ENCODE results near the gene BICRAL. TPM values are rescaled to one million over a fixed set of nuclear protein-coding genes. Genes with fewer than 3 reads are reported as not detected.
A peak's percentile ranks its signal among the peaks of the same experiment; 100 is the strongest.

The BICRAL gene, protein sequence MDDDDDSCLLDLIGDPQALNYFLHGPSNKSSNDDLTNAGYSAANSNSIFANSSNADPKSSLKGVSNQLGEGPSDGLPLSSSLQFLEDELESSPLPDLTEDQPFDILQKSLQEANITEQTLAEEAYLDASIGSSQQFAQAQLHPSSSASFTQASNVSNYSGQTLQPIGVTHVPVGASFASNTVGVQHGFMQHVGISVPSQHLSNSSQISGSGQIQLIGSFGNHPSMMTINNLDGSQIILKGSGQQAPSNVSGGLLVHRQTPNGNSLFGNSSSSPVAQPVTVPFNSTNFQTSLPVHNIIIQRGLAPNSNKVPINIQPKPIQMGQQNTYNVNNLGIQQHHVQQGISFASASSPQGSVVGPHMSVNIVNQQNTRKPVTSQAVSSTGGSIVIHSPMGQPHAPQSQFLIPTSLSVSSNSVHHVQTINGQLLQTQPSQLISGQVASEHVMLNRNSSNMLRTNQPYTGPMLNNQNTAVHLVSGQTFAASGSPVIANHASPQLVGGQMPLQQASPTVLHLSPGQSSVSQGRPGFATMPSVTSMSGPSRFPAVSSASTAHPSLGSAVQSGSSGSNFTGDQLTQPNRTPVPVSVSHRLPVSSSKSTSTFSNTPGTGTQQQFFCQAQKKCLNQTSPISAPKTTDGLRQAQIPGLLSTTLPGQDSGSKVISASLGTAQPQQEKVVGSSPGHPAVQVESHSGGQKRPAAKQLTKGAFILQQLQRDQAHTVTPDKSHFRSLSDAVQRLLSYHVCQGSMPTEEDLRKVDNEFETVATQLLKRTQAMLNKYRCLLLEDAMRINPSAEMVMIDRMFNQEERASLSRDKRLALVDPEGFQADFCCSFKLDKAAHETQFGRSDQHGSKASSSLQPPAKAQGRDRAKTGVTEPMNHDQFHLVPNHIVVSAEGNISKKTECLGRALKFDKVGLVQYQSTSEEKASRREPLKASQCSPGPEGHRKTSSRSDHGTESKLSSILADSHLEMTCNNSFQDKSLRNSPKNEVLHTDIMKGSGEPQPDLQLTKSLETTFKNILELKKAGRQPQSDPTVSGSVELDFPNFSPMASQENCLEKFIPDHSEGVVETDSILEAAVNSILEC
- 17.0 and 22.8 TPM in 2 replicates for total RNA-seq (2011; cell fraction: chromatin; rRNA removed; ENCODE audit: low replicate concordance)
- 9.5 TPM in 2 replicates for total RNA-seq (2011; cell fraction: nucleolus; rRNA removed)
- total RNA-seq (2011; cell fraction: nucleoplasm; rRNA removed) = 13.6 and 16.9 TPM in 2 replicates
- total RNA-seq (2014; rRNA removed) (3.7 and 4.4 TPM in 2 replicates), total RNA-seq (2014; rRNA removed; fragmentation: Illumina TruSeq; extraction: Trizol) (5.6 and 6.6 TPM in 2 replicates), total RNA-seq (2015; rRNA removed; fragmentation: Illumina TruSeq; extraction: Trizol) (5.2 and 5.7 TPM in 2 replicates), total RNA-seq (2021) (9.2 and 10.2 TPM in 2 replicates), polyA plus RNA-seq (2011; rRNA removed) (10.1 and 11.9 TPM in 2 replicates), polyA plus RNA-seq (2014; fragmentation: Illumina TruSeq; extraction: Trizol) (9.7 and 10.4 TPM in 2 replicates), polyA plus RNA-seq (2014; fragmentation: Nextera tagmentation; extraction: Ambion mirVana) (1 to 10 TPM; 1.2 to 1.4 TPM), polyA plus RNA-seq (2014; rRNA removed) (5.3 and 6.2 TPM in 2 replicates), polyA minus RNA-seq (2011; rRNA and poly(A)+ RNA removed) (23.8 and 24.3 TPM in 2 replicates), Bru-seq, nascent RNA (percentile 69 among the genes with signal in this experiment), BruChase-seq, experiment 1, labeled RNA remaining after a 2-hour chase (percentile 72 among the genes with signal in this experiment), BruChase-seq, experiment 2, labeled RNA remaining after a 6-hour chase (percentile 68 among the genes with signal in this experiment)
- polyA plus RNA-seq (2011; cell fraction: cytosol; rRNA removed) = 9.1 and 13.7 TPM in 2 replicates
- polyA plus RNA-seq (2011; cell fraction: nucleus; rRNA removed) = 7.7 and 9.2 TPM in 2 replicates
- 5.7 and 7.4 TPM in 2 replicates for polyA plus RNA-seq (2012)
- polyA minus RNA-seq (2011; cell fraction: cytosol; rRNA and poly(A)+ RNA removed) = 10.1 and 10.7 TPM in 2 replicates
- polyA minus RNA-seq (2011; cell fraction: nucleus; rRNA and poly(A)+ RNA removed) = 4.3 and 9.6 TPM in 2 replicates
- long read RNA-seq, experiment 1, partial matches to known transcripts = 13 of 24 reads
- long read RNA-seq, experiment 1, other reads (novel, unspliced or antisense) = 11 of 24 reads
- long read RNA-seq, experiment 2, partial matches to known transcripts = 1 of 6 reads
- long read RNA-seq, experiment 2, other reads (novel, unspliced or antisense) = 5 of 6 reads
- long read RNA-seq, experiment 3, partial matches to known transcripts = 0 of 1 reads
- long read RNA-seq, experiment 3, other reads (novel, unspliced or antisense) = 1 of 1 reads

DNA sequence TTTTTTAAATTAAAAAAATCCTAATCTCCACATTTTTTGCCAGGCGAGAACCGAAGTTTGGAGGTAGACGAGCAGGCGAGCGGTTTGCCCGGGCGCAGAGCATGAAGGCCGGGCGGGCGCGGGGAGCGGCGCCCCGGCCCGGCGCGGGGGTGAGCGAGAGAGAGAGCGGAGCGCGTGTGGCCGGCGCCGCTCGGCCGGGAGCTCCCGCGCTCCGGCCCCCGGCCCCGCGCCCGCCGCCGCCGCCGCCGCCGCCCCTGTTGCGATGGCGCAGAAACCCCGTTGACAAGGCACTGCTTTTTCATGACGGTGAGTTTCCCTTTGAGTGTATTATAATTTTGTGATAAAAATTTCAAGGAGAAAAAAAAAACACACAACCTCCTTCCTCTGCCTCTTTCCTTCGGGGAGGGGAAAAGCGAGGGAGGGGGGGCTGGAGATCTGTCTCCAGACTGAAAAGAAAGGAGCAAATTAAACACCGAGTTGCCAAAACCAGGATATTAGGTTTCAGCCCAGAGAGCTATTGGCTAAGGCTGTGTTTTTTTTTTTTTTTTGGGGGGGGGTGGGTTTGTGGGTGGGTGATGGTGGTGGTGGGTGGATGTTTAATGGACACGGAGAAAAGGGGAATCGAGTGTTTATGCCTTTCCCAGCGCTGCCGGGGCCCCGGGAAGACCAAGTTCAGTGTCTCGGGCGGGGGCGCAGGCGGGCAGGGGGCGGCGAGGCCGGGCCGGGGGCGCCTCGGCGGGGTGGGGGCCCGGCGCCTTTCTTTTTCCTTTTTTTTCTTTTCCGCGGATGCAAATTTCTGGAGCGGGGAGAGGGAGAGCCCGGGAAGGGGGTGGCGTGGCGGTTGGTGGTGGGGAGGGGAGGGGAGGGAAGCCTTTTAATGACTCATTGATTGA is at the start of gene BICRAL:
Gene BICRAL, plus strand, starts transcription at position 257 of the 893 bp plus-strand sequence. CDS start 39,971 bp downstream, outside the sequence.
- no peaks in the 10 kb centered on the region for H3K36me3 ChIP-seq (ENCODE audit: control insufficient read depth, insufficient read depth, low read length)
- no peak for FAIRE-seq
- H3K9me1 ChIP-seq (ENCODE audit: control insufficient read depth, insufficient read depth, low read length) = no peaks in the 10 kb centered on the region
- in situ Hi-C loops (cut with MboI) = no loop called here
- peak within 1 kb of the TSS; percentile 95 to 99 for H3K9ac ChIP-seq (ENCODE audit: insufficient read depth in 1 of 2, low read depth in 2 of 2, low read length in 2 of 2)
- peaks cover 61% of the 10 kb centered on the region for H3K79me2 ChIP-seq (ENCODE audit: control insufficient read depth, insufficient read depth, low read length)
- no peaks in the 10 kb centered on the region for H3K27me3 ChIP-seq (ENCODE audit: control insufficient read depth in 2 of 2, insufficient read depth in 2 of 2, low read length in 2 of 2)
- H3K4me2 ChIP-seq (ENCODE audit: insufficient read depth, low read length) = peak within 1 kb of the TSS; percentile 80
- peaks cover 34 to 53% of the 10 kb centered on the region in 2 experiments for H3K4me1 ChIP-seq (replicated peaks in 1 of 2; ENCODE audit: control insufficient read depth in 2 of 2, insufficient read depth in 2 of 2, low read length in 2 of 2)
- CTCF ChIA-PET (ENCODE audit: low intra/inter-chr PET ratio) = interaction anchor here (0.6 kb wide), 1 partner anchor 53 kb away, joined by 3 read pairs; no protein-coding TSS in a partner anchor
- WGBS (ENCODE audit: insufficient coverage, low coverage, missing lambda C conversion rate) = 0% methylated on average over 11 of the region's 70 CpGs
- POLR2A ChIA-PET = interaction anchor here (0.6 to 8.5 kb wide), 24 partner anchors 8 to 1081 kb away, joined by 3 to 73 read pairs (median 4); partner anchors contain the start of genes RPL7L1, TBCC and UBR2
- no peaks in the 10 kb centered on the region for H3K9me3 ChIP-seq (replicated peaks; ENCODE audit: control insufficient read depth, insufficient read depth, low read depth, low read length)
- peak within 1 kb of the TSS; percentile 78 for H2AFZ ChIP-seq (ENCODE audit: low read depth, low read length)
- peak; percentile 81 to 87 (median 84) for DNase-seq (ENCODE audit: extremely low read depth in 1 of 4, low spot score in 3 of 4)
- BruUV-seq (replicated peaks) = no TSS peak
- H3K27ac ChIP-seq (ENCODE audit: extremely low read depth, low read depth, low read length) = peak within 1 kb of the TSS; percentile 91
- peak within 1 kb of the TSS; percentile 77 for H3K4me3 ChIP-seq
- intact Hi-C loops (cut with micrococcal nuclease) = loop anchor here (1.0 kb wide), 2 partner anchors 36 to 95 kb away; partner anchors contain the start of gene TBCC
- peak; percentile 35 for ATAC-seq
- H4K20me1 ChIP-seq (replicated peaks; ENCODE audit: control insufficient read depth, insufficient read depth, low read length) = no peaks in the 10 kb centered on the region
- TF ChIP-seq, protein P1, sequence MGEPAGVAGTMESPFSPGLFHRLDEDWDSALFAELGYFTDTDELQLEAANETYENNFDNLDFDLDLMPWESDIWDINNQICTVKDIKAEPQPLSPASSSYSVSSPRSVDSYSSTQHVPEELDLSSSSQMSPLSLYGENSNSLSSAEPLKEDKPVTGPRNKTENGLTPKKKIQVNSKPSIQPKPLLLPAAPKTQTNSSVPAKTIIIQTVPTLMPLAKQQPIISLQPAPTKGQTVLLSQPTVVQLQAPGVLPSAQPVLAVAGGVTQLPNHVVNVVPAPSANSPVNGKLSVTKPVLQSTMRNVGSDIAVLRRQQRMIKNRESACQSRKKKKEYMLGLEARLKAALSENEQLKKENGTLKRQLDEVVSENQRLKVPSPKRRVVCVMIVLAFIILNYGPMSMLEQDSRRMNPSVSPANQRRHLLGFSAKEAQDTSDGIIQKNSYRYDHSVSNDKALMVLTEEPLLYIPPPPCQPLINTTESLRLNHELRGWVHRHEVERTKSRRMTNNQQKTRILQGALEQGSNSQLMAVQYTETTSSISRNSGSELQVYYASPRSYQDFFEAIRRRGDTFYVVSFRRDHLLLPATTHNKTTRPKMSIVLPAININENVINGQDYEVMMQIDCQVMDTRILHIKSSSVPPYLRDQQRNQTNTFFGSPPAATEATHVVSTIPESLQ (CRISPR knock-in tag; IDR thresholded peaks at IDR 0.05) = no peak
- peak; percentile 74 for TF ChIP-seq POLR2A (conservative IDR thresholded peaks at IDR 0.05)
- TF ChIP-seq, protein P2, sequence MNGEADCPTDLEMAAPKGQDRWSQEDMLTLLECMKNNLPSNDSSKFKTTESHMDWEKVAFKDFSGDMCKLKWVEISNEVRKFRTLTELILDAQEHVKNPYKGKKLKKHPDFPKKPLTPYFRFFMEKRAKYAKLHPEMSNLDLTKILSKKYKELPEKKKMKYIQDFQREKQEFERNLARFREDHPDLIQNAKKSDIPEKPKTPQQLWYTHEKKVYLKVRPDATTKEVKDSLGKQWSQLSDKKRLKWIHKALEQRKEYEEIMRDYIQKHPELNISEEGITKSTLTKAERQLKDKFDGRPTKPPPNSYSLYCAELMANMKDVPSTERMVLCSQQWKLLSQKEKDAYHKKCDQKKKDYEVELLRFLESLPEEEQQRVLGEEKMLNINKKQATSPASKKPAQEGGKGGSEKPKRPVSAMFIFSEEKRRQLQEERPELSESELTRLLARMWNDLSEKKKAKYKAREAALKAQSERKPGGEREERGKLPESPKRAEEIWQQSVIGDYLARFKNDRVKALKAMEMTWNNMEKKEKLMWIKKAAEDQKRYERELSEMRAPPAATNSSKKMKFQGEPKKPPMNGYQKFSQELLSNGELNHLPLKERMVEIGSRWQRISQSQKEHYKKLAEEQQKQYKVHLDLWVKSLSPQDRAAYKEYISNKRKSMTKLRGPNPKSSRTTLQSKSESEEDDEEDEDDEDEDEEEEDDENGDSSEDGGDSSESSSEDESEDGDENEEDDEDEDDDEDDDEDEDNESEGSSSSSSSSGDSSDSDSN (IDR thresholded peaks at IDR 0.05; ENCODE audit: borderline replicate concordance in 1 of 2, low read depth in 2 of 2, low read length in 2 of 2) = peak; percentile 98 to 99
- TF ChIP-seq EP300 (IDR thresholded peaks at IDR 0.05; ENCODE audit: low read length) = 0 out of 2 replicates have a peak, but pooled peaks have one; percentile 1
- TF ChIP-seq TAF1 (IDR thresholded peaks at IDR 0.05; ENCODE audit: control insufficient read depth, extremely low read depth, insufficient read depth, low read length, severe bottlenecking) = peak; percentile 78
- peak; percentile 25; the same call in 1 of the 2 replicates for TF ChIP-seq GTF2F1 (IDR thresholded peaks at IDR 0.05; ENCODE audit: low read depth, low read length)

Data from K562 (cell line).